ENCODE data around the gene CACNA1F. TPM values are rescaled to one million over a fixed set of nuclear protein-coding genes. Genes with fewer than 3 reads are reported as not detected.

Gene CACNA1F
- total and polyA plus RNA-seq, 9 of the 15 experiments (the other 6 are each of a cell fraction or from before 2014, with no cell fraction given) = under 0.01 to 0.41 (median 0.03) TPM; not detected in 3

DNA sequence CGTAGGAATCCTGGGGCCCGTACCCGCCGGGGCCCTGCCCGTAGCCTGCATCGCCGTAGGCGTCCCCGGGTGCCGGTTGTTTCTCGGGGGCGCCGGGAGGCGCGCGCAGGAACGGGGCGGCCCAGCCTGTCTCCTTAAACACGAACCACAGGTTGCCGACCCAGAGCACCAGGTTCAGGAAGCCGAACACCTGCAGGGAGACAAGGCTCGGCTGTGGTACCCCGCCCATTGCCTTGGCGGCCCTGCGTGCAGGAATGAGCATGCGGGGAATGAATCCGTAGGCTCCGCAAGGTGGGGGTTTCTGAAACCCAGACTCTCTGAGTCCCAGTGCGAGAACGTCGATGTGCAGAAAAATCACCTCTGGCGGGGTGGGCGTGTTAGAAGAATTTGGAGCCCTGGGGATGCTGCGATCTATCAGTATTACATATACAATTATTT is 41.5 kb downstream of the CACNA1F start (continued):
- TF ChIP-seq ZNF766 (CRISPR knock-in tag; conservative IDR thresholded peaks at IDR 0.05) (no peak), TCFL5 (CRISPR knock-in tag; conservative IDR thresholded peaks at IDR 0.05) (no peak), SRSF9 (IDR thresholded peaks at IDR 0.05; ENCODE audit: borderline replicate concordance, low read depth, low read length) (no peak), KLF6 (CRISPR knock-in tag; IDR thresholded peaks at IDR 0.05; ENCODE audit: borderline replicate concordance) (no peak), HDGF (IDR thresholded peaks at IDR 0.05) (no peak), RBM25 (IDR thresholded peaks at IDR 0.05; ENCODE audit: low read depth, low read length, severe bottlenecking) (no peak), RFX1 (IDR thresholded peaks at IDR 0.05) (no peak)
- TF ChIP-seq, protein P1, sequence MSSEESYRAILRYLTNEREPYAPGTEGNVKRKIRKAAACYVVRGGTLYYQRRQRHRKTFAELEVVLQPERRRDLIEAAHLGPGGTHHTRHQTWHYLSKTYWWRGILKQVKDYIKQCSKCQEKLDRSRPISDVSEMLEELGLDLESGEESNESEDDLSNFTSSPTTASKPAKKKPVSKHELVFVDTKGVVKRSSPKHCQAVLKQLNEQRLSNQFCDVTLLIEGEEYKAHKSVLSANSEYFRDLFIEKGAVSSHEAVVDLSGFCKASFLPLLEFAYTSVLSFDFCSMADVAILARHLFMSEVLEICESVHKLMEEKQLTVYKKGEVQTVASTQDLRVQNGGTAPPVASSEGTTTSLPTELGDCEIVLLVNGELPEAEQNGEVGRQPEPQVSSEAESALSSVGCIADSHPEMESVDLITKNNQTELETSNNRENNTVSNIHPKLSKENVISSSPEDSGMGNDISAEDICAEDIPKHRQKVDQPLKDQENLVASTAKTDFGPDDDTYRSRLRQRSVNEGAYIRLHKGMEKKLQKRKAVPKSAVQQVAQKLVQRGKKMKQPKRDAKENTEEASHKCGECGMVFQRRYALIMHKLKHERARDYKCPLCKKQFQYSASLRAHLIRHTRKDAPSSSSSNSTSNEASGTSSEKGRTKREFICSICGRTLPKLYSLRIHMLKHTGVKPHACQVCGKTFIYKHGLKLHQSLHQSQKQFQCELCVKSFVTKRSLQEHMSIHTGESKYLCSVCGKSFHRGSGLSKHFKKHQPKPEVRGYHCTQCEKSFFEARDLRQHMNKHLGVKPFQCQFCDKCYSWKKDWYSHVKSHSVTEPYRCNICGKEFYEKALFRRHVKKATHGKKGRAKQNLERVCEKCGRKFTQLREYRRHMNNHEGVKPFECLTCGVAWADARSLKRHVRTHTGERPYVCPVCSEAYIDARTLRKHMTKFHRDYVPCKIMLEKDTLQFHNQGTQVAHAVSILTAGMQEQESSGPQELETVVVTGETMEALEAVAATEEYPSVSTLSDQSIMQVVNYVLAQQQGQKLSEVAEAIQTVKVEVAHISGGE (CRISPR knock-in tag; IDR thresholded peaks at IDR 0.05) = no peak
- TF ChIP-seq, protein P2, sequence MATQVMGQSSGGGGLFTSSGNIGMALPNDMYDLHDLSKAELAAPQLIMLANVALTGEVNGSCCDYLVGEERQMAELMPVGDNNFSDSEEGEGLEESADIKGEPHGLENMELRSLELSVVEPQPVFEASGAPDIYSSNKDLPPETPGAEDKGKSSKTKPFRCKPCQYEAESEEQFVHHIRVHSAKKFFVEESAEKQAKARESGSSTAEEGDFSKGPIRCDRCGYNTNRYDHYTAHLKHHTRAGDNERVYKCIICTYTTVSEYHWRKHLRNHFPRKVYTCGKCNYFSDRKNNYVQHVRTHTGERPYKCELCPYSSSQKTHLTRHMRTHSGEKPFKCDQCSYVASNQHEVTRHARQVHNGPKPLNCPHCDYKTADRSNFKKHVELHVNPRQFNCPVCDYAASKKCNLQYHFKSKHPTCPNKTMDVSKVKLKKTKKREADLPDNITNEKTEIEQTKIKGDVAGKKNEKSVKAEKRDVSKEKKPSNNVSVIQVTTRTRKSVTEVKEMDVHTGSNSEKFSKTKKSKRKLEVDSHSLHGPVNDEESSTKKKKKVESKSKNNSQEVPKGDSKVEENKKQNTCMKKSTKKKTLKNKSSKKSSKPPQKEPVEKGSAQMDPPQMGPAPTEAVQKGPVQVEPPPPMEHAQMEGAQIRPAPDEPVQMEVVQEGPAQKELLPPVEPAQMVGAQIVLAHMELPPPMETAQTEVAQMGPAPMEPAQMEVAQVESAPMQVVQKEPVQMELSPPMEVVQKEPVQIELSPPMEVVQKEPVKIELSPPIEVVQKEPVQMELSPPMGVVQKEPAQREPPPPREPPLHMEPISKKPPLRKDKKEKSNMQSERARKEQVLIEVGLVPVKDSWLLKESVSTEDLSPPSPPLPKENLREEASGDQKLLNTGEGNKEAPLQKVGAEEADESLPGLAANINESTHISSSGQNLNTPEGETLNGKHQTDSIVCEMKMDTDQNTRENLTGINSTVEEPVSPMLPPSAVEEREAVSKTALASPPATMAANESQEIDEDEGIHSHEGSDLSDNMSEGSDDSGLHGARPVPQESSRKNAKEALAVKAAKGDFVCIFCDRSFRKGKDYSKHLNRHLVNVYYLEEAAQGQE (IDR thresholded peaks at IDR 0.05; ENCODE audit: borderline replicate concordance) = no peak; the same call in 1 of the 2 replicates
- TF ChIP-seq, protein P2 (CRISPR knock-in tag; IDR thresholded peaks at IDR 0.05; ENCODE audit: low read depth) = 0 out of 2 replicates have a peak, but pooled peaks have one; percentile 44
- TF ChIP-seq, protein P3, sequence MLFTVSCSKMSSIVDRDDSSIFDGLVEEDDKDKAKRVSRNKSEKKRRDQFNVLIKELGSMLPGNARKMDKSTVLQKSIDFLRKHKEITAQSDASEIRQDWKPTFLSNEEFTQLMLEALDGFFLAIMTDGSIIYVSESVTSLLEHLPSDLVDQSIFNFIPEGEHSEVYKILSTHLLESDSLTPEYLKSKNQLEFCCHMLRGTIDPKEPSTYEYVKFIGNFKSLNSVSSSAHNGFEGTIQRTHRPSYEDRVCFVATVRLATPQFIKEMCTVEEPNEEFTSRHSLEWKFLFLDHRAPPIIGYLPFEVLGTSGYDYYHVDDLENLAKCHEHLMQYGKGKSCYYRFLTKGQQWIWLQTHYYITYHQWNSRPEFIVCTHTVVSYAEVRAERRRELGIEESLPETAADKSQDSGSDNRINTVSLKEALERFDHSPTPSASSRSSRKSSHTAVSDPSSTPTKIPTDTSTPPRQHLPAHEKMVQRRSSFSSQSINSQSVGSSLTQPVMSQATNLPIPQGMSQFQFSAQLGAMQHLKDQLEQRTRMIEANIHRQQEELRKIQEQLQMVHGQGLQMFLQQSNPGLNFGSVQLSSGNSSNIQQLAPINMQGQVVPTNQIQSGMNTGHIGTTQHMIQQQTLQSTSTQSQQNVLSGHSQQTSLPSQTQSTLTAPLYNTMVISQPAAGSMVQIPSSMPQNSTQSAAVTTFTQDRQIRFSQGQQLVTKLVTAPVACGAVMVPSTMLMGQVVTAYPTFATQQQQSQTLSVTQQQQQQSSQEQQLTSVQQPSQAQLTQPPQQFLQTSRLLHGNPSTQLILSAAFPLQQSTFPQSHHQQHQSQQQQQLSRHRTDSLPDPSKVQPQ (CRISPR knock-in tag; IDR thresholded peaks at IDR 0.05; ENCODE audit: borderline replicate concordance) = no peak
- TF ChIP-seq, protein P4, sequence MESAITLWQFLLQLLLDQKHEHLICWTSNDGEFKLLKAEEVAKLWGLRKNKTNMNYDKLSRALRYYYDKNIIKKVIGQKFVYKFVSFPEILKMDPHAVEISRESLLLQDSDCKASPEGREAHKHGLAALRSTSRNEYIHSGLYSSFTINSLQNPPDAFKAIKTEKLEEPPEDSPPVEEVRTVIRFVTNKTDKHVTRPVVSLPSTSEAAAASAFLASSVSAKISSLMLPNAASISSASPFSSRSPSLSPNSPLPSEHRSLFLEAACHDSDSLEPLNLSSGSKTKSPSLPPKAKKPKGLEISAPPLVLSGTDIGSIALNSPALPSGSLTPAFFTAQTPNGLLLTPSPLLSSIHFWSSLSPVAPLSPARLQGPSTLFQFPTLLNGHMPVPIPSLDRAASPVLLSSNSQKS (CRISPR knock-in tag; IDR thresholded peaks at IDR 0.05) = no peak
